Aorta (tissue), 5 donors: ENCODE results near the gene KDM5B. TPM values are rescaled to one million over a fixed set of nuclear protein-coding genes. Genes with fewer than 3 reads are reported as not detected.

Experiments used
- ATAC-seq: fragments of 200-7000 bp; cut with Tn5 transposase; one replicate; pipeline ENCODE4 v1.9.1; 2022; ENCODE audit warnings: moderate library complexity; ENCODE audit not compliant: low FRiP score
- DNase-seq, 2 donors: peaks; one replicate each; pipeline ENCODE4 v3.0.0-alpha.2; 2020
- H3K27ac ChIP-seq, 2 donors: one replicate each; pipeline ENCODE4 v1.5.1; 2013; ENCODE audit warnings: low read length in 2 of 2, mild to moderate bottlenecking in 2 of 2, moderate library complexity in 2 of 2, control low read depth in 1 of 2, inconsistent platforms in 1 of 2, low read depth in 1 of 2
- H3K27me3 ChIP-seq, 2 donors: one replicate each; pipeline ENCODE4 v1.6.1; 2013; ENCODE audit warnings: control low read depth in 1 of 2, low read length in 1 of 2, mild to moderate bottlenecking in 1 of 2, moderate library complexity in 1 of 2; ENCODE audit not compliant: insufficient read depth in 2 of 2, control insufficient read depth in 1 of 2
- H3K36me3 ChIP-seq, 2 donors: one replicate each; pipeline ENCODE4 v1.6.1; 2013; ENCODE audit warnings: control low read depth in 1 of 2, low read length in 1 of 2, mild to moderate bottlenecking in 1 of 2; ENCODE audit not compliant: insufficient read depth in 2 of 2, control insufficient read depth in 1 of 2
- H3K4me1 ChIP-seq, 2 donors: one replicate each; pipeline ENCODE4 v1.6.1; 2013; ENCODE audit warnings: low read length in 2 of 2, control low read depth in 1 of 2, mild to moderate bottlenecking in 1 of 2, moderate library complexity in 1 of 2; ENCODE audit not compliant: insufficient read depth in 2 of 2, control insufficient read depth in 1 of 2
- H3K4me3 ChIP-seq, 2 donors: one replicate each; pipeline ENCODE4 v1.5.1; 2013; ENCODE audit warnings: low read length in 2 of 2, control low read depth in 1 of 2, mild to moderate bottlenecking in 1 of 2
- H3K9me3 ChIP-seq: one replicate; pipeline ENCODE4 v1.6.1; 2013; ENCODE audit warnings: mild to moderate bottlenecking, low read length; ENCODE audit not compliant: control insufficient read depth
- WGBS, 2 donors: extraction: QIAGEN DNeasy Blood & Tissue Kit; methylation state at CpG; one replicate each; pipeline ENCODE4 v1.1.7; 2013; 5-methylcytosine and 5-hydroxymethylcytosine counted together
- intact Hi-C, 2 donors: fragments of 100-400 bp; cut with DNase I; formaldehyde crosslinking; loops; one replicate each; pipeline versions ENCODE4 v1.14.2 to v1.15.0; 2022
- polyA plus RNA-seq, 2 donors: library from polyadenylated mRNA; stranded (reverse); fragments of 200-250 nt; gene quantifications; one replicate each; pipeline ENCODE4 v1.2.3, GENCODE V29; 2013
- total RNA-seq, 2 donors: library from RNA; stranded (reverse); fragmentation: NEBNext Ultra II Directional; extraction: Animal tissue kit (Norgen Biotek cat#: 25700); gene quantifications; one replicate each; pipeline ENCODE4 v1.2.1, GENCODE V29; 2021
- donor health status: healthy with polysubstance abuse.
- donor health status: Bipolar disorder and iron deficiency.
- donor health status: DM: no; HTN: no; CAD: no.
- donor health status: DM: no; HTN: no; CAD: no.
- donor health status: DM: yes; HTN: yes; CAD: no.

The KDM5B gene
- total and polyA plus RNA-seq, 4 donors, result 3.1 to 75.6 (median 33.1) TPM

GRCh38 chr1:202786804-202787203 lies 21.4 kb downstream of the KDM5B start:
- Histone ChIP-seq H3K9me3 (no peaks in the 10 kb centered on the region), H3K36me3 (no peaks in the 10 kb centered on the region), H3K4me3 (no peak overlapping the region), H3K27me3 (no peaks in the 10 kb centered on the region), H3K27ac (no peak overlapping the region), H3K4me1 (no peaks in the 10 kb centered on the region)
- 82 to 84% methylated on average over 4 of the region's 4 CpGs for WGBS, 2 donors
- intact Hi-C loops, result no loop called here
- ATAC-seq, result no peak
- DNase-seq, result no peak

DNA sequence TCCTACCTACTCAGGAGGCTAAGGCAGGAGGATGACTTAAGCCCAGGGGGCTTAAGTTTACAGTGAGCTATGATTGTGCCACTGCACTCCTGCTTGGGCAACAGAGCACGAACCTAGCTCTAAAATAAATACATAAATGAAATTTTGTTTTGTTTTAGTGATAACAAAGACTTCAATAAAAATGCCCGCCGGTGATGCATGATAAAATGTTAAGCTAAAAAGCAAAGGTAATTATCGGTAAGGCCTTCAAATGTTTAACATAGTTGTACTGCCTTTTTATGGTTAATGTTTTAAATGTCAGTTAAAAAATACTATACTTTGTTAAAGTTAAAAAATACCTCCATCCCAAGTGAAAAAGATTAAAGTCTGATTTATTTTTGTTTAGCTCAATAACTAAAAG lies 27.0 kb downstream of the KDM5B start:
- Histone ChIP-seq H3K9me3 (no peaks in the 10 kb centered on the region), H3K27me3 (no peaks in the 10 kb centered on the region), H3K27ac (no peak overlapping the region), H3K4me1 (no peaks in the 10 kb centered on the region), H3K4me3 (no peak overlapping the region), H3K36me3 (no peaks in the 10 kb centered on the region)
- ATAC-seq (no peak), DNase-seq (no peak)
- WGBS, 2 donors, result 37 to 41% methylated on average over 4 of the region's 4 CpGs
- intact Hi-C loops, result no loop called here

- no peak for ATAC-seq
- Histone ChIP-seq H3K27ac (no peak overlapping the region), H3K27me3 (no peaks in the 10 kb centered on the region), H3K4me1 (no peaks in the 10 kb centered on the region), H3K36me3 (peaks cover 3 to 5% of the 10 kb centered on the region in 2 donors), H3K4me3 (no peak overlapping the region), H3K9me3 (no peaks in the 10 kb centered on the region)
- no peak for DNase-seq
- intact Hi-C loops, result no loop called here
- 86 to 89% methylated on average over 2 of the region's 2 CpGs for WGBS, 2 donors
These were observed 38.1 kb downstream of the KDM5B start for GRCh38 chr1:202770135-202770534.

GRCh38 chr1:202765721-202766120 lies 42.5 kb downstream of the KDM5B start:
- ATAC-seq (no peak), DNase-seq (no peak)
- no peaks in the 10 kb centered on the region for H3K27me3 ChIP-seq
- peaks cover 5% of the 10 kb centered on the region in 2 donors for H3K36me3 ChIP-seq
- no peak overlapping the region for H3K27ac ChIP-seq
- H3K4me1 ChIP-seq, result no peaks in the 10 kb centered on the region
- H3K4me3 ChIP-seq, result no peak overlapping the region
- 35 to 49% methylated on average over 1 of the region's 1 CpG for WGBS, 2 donors
- H3K9me3 ChIP-seq, result no peaks in the 10 kb centered on the region
- intact Hi-C loops, result no loop called here

GRCh38 chr1:202762019-202762418 lies 46.2 kb downstream of the KDM5B start:
- Histone ChIP-seq H3K36me3 (peaks cover 2 to 11% of the 10 kb centered on the region in 2 donors), H3K9me3 (no peaks in the 10 kb centered on the region), H3K27me3 (no peaks in the 10 kb centered on the region), H3K4me1 (no peaks in the 10 kb centered on the region), H3K27ac (no peak overlapping the region), H3K4me3 (no peak overlapping the region)
- 56 to 57% methylated on average over 2 of the region's 2 CpGs for whole genome bisulfite sequencing, 2 donors
- intact Hi-C loops, result no loop called here
- ATAC-seq, result no peak
- DNase-seq, result no peak

GRCh38 chr1:202760589-202760988 lies 47.6 kb downstream of the KDM5B start:
- H3K36me3 ChIP-seq, result peaks cover 0 to 12% of the 10 kb centered on the region in 2 donors
- H3K27ac ChIP-seq, result no peak overlapping the region
- H3K4me1 ChIP-seq, result no peaks in the 10 kb centered on the region
- DNase-seq (no peak), ATAC-seq (no peak)
- H3K9me3 ChIP-seq, result no peaks in the 10 kb centered on the region
- intact Hi-C loops, result no loop called here
- WGBS, 2 donors, result 79 to 81% methylated on average over 1 of the region's 1 CpG
- no peak overlapping the region for H3K4me3 ChIP-seq
- no peaks in the 10 kb centered on the region for H3K27me3 ChIP-seq

DNA sequence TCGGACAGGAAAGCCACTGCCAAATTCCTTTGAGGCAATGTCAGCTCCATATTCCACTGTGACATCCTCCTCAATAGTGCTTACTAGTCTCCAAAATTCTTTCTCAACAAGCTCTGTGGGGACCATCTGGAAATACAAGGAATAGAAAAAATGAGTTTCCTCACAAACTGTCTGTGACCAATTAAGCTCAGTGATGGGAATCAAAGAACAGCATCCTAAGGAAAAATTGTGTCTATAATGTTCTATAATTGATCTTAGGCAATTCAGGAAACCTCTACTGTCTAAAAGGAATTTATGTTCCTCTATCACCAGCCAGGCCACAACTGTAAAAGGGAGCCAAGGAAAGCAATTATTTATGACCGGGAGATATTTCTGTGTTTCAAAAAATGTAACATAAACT lies 51.8 kb downstream of the KDM5B start:
- Histone ChIP-seq H3K4me1 (no peaks in the 10 kb centered on the region), H3K36me3 (peaks cover 6 to 15% of the 10 kb centered on the region in 2 donors), H3K4me3 (no peak overlapping the region), H3K27me3 (no peaks in the 10 kb centered on the region), H3K9me3 (no peaks in the 10 kb centered on the region), H3K27ac (no peak overlapping the region)
- ATAC-seq, result no peak
- DNase-seq, result no peak
- intact Hi-C loops, result no loop called here
- 54 to 59% methylated on average over 2 of the region's 2 CpGs for WGBS, 2 donors

GRCh38 chr1:202754293-202754692 lies 53.9 kb downstream of the KDM5B start:
- DNase-seq (no peak), ATAC-seq (no peak)
- Histone ChIP-seq H3K36me3 (peaks cover 6% of the 10 kb centered on the region in 2 donors), H3K27ac (no peak overlapping the region), H3K27me3 (no peaks in the 10 kb centered on the region), H3K9me3 (no peaks in the 10 kb centered on the region), H3K4me3 (no peak overlapping the region), H3K4me1 (no peaks in the 10 kb centered on the region)
- intact Hi-C loops, result no loop called here
- WGBS, 2 donors, result 95% methylated on average over 2 of the region's 2 CpGs

DNA sequence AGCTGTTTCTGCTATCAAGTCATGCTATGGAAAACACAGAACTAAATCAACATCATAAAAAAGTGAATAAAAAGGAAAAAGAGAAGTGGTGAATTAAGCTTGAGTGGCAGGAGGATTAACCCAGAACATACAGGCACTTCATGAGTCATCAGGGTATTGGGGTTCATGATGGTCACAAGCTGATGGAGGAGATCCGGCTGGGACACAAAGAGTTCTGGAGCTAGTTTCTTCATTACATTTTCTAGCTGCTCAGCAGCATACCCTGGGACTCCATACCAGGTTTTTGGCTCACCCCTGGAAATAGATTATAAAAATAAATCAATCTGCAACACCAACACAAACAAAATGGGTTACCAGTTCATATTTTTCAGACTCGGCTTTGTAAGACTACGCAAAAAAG lies 55.4 kb downstream of the KDM5B start:
- Histone ChIP-seq H3K27ac (no peak overlapping the region), H3K9me3 (no peaks in the 10 kb centered on the region), H3K36me3 (peaks cover 6% of the 10 kb centered on the region in 2 donors), H3K27me3 (no peaks in the 10 kb centered on the region), H3K4me1 (no peaks in the 10 kb centered on the region), H3K4me3 (no peak overlapping the region)
- no peak for DNase-seq
- WGBS, 2 donors, result 66% methylated on average over 3 of the region's 3 CpGs
- no peak for ATAC-seq
- intact Hi-C loops, result no loop called here
